Stomach (tissue), 4 donors: ENCODE data around the gene PSORS1C2.

Experiments used
- CTCF ChIP-seq, 7 experiments: fragments of 450-650 bp in 4 of 7; fragments of 200-600 bp in 3 of 7; sonication (generic) in 3 of 7; IDR thresholded peaks; one replicate each; pipeline ENCODE4 v1.5.1; 2016 to 2019; ENCODE audit warnings: antibody characterized with exemption in 7 of 7, control low read depth in 2 of 7, mild to moderate bottlenecking in 1 of 7
- POLR2A ChIP-seq, 4 donors: fragments of 450-650 bp; IDR thresholded peaks; one replicate each; pipeline ENCODE4 v1.6.1; 2016; ENCODE audit warnings: antibody characterized with exemption in 4 of 4, control low read depth in 2 of 4, mild to moderate bottlenecking in 1 of 4, moderate library complexity in 1 of 4

- TF ChIP-seq CTCF (IDR thresholded peaks at IDR 0.05) (no peak), POLR2A (IDR thresholded peaks at IDR 0.05) (no peak)
These were observed 48.9 kb upstream of the PSORS1C2 start for GRCh38 chr6:31187780-31188194.
